ENCODE results near the gene MEX3A. TPM values are rescaled to one million over a fixed set of nuclear protein-coding genes. Genes with fewer than 3 reads are reported as not detected.

Gene MEX3A
- total and polyA plus RNA-seq, 4 donors, result 0.52 to 1.3 (median 0.91) TPM

GRCh38 chr1:156026588-156026987, 55.7 kb downstream of the MEX3A start:
- WGBS, result 93% methylated on average over 4 of the region's 4 CpGs
- TF ChIP-seq SP1 (IDR thresholded peaks at IDR 0.05) (no peak), RXRA (IDR thresholded peaks at IDR 0.05) (no peak), FOXA2 (IDR thresholded peaks at IDR 0.05) (no peak), EGR1 (IDR thresholded peaks at IDR 0.05; ENCODE audit: low read depth in 2 of 2) (no peak), ATF3 (IDR thresholded peaks at IDR 0.05) (no peak), REST (IDR thresholded peaks at IDR 0.05) (no peak), JUND (IDR thresholded peaks at IDR 0.05) (no peak), CTCF (IDR thresholded peaks at IDR 0.05; ENCODE audit: low read depth, low read length, missing input control) (no peak), GABPA (IDR thresholded peaks at IDR 0.05 in 1 of 2, conservative IDR thresholded peaks at IDR 0.05 in 1 of 2) (no peak), FOXA1 (IDR thresholded peaks at IDR 0.05) (no peak), NR2F2 (IDR thresholded peaks at IDR 0.05) (no peak), ZBTB33 (IDR thresholded peaks at IDR 0.05) (no peak), RAD21 (IDR thresholded peaks at IDR 0.05) (no peak), TAF1 (conservative IDR thresholded peaks at IDR 0.05) (no peak)
- Histone ChIP-seq H3K36me3 (ENCODE audit: control insufficient read depth in 4 of 4, insufficient read depth in 3 of 4, low read depth in 1 of 4, low read length in 3 of 4) (no peaks in the 10 kb centered on the region), H3K4me3 (ENCODE audit: low read depth in 1 of 3, low read length in 3 of 3) (no peak overlapping the region), H3K9me3 (ENCODE audit: control insufficient read depth in 4 of 4, low read length in 3 of 4) (no peaks in the 10 kb centered on the region), H3K9ac (ENCODE audit: low read depth in 1 of 2, low read length in 2 of 2) (no peak overlapping the region), H3K27me3 (ENCODE audit: control insufficient read depth in 4 of 4, insufficient read depth in 4 of 4, low read length in 3 of 4) (no peaks in the 10 kb centered on the region), H3K27ac (ENCODE audit: low read depth in 1 of 2, low read length in 2 of 2) (no peak overlapping the region), H3K4me1 (ENCODE audit: control insufficient read depth in 4 of 4, insufficient read depth in 4 of 4, low read length in 3 of 4) (peaks cover 0 to 5% (median 0%) of the 10 kb centered on the region in 4 donors)
- no peak for DNase-seq (ENCODE audit: low spot score)

- Histone ChIP-seq H3K9ac (ENCODE audit: low read depth in 1 of 2, low read length in 2 of 2) (no peak overlapping the region), H3K36me3 (ENCODE audit: control insufficient read depth in 4 of 4, insufficient read depth in 3 of 4, low read depth in 1 of 4, low read length in 3 of 4) (no peaks in the 10 kb centered on the region), H3K4me3 (ENCODE audit: low read depth in 1 of 3, low read length in 3 of 3) (no peak overlapping the region), H3K4me1 (ENCODE audit: control insufficient read depth in 4 of 4, insufficient read depth in 4 of 4, low read length in 3 of 4) (peaks cover 0 to 8% (median 1%) of the 10 kb centered on the region in 4 donors), H3K27ac (ENCODE audit: low read depth in 1 of 2, low read length in 2 of 2) (no peak overlapping the region), H3K27me3 (ENCODE audit: control insufficient read depth in 4 of 4, insufficient read depth in 4 of 4, low read length in 3 of 4) (no peaks in the 10 kb centered on the region), H3K9me3 (ENCODE audit: control insufficient read depth in 4 of 4, low read length in 3 of 4) (no peaks in the 10 kb centered on the region)
- DNase-seq (ENCODE audit: low spot score), result peak; percentile 45
- WGBS, result 30% methylated on average over 9 of the region's 9 CpGs
- TF ChIP-seq CTCF (IDR thresholded peaks at IDR 0.05; ENCODE audit: low read depth, low read length, missing input control) (peak; percentile 38), FOXA2 (IDR thresholded peaks at IDR 0.05) (no peak), RAD21 (IDR thresholded peaks at IDR 0.05) (peak; percentile 23 to 61)
These were observed 56.4 kb downstream of the MEX3A start for GRCh38 chr1:156025876-156026275.
